ENCODE data around the gene NTMT1. TPM values are rescaled to one million over a fixed set of nuclear protein-coding genes. Genes with fewer than 3 reads are reported as not detected.

Gene NTMT1
- total RNA-seq, 1 donor from 2014 or later: 40.8 TPM

DNA sequence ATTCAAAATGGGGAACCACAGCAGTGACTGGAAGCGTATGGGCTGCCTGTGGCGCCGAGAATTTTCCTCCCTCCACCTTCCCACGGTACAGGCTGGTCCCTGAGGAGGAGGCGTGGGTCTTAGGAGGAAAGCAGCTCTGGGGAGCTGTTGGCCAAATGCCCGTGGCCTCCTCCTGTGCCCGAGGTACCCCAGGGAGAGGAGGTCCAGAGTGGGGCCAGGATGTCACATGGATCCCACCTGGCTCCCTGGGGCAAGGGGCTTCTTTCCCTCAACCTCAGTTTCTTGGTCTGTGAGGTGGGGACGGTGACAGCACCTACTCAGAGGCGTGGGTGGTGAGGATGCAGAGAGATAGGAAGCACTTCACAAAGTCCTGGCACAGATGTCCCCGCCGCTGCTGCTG, 56.0 kb downstream of the NTMT1 start:
- TF ChIP-seq, protein P1, sequence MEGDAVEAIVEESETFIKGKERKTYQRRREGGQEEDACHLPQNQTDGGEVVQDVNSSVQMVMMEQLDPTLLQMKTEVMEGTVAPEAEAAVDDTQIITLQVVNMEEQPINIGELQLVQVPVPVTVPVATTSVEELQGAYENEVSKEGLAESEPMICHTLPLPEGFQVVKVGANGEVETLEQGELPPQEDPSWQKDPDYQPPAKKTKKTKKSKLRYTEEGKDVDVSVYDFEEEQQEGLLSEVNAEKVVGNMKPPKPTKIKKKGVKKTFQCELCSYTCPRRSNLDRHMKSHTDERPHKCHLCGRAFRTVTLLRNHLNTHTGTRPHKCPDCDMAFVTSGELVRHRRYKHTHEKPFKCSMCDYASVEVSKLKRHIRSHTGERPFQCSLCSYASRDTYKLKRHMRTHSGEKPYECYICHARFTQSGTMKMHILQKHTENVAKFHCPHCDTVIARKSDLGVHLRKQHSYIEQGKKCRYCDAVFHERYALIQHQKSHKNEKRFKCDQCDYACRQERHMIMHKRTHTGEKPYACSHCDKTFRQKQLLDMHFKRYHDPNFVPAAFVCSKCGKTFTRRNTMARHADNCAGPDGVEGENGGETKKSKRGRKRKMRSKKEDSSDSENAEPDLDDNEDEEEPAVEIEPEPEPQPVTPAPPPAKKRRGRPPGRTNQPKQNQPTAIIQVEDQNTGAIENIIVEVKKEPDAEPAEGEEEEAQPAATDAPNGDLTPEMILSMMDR (IDR thresholded peaks at IDR 0.05; ENCODE audit: insufficient read depth, low read length, severe bottlenecking): no peak
- no peak for DNase-seq (ENCODE audit: low read depth)
- H3K27me3 ChIP-seq (ENCODE audit: control insufficient read depth, insufficient read depth, low read length): peaks cover 16% of the 10 kb centered on the region

DNA sequence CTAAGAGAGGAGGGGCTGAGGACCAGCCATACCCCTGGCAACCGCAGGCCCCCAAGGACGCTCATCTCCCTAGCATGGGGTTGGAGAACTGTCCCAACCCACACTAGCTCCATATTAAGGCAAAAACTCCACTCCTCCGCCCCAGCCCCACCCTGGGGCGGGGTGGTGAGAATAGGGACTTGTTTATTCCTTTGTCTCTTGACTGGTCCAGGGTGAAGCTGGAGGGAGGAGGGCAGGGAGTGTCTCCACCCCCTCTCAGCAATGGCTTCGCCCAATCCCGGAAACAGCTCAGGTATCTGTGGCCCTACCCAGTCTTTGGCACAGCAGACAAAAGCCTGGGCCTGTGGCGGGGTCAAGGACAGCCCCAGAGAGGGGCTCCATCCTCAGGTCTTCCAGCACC, 56.4 kb downstream of the NTMT1 start:
- DNase-seq (ENCODE audit: low read depth) (no peak), FAIRE-seq (no peak)

More for the DNA sequence above, 56.0 kb downstream of the NTMT1 start:
- FAIRE-seq: no peak
- Histone ChIP-seq H3K4me3 (ENCODE audit: low read depth, low read length) (no peak overlapping the region), H3K36me3 (ENCODE audit: control insufficient read depth, insufficient read depth, low read length) (no peaks in the 10 kb centered on the region)

DNA sequence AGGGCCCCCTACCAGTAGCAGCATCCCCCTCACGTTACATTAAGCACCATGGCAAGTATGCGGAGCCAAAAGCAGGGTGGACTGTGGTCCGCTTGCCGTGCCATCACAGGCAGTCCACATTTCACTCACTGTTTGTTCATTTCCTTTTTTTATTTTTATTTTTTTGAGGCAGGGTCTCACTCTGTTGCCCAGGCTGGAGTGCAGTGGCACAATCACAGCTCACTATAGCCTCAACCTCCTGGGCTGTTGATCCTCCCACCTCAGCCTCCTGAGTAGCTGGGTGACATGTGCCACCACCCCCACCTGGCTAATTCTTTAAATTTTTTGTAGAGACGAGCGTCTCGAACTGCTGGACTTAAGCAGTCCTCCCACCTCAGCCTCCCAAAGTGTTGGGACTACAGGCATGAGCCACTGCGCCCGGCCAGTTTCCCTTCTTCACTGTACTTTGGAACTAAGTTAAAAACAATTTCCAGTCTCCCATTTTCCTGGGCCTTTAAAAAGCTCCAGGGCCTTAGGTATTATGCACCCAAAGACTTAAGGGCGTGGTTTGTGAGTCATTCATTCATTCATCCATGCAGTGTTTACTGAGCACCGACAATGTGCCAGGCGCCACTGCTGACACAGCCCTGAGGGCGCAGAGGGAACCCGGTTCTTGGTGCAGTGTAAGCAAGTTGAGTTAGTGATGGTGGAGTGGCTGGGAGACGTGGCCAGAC, 59.4 kb downstream of the NTMT1 start:
- Histone ChIP-seq H3K4me3 (ENCODE audit: low read depth, low read length) (no peak overlapping the region), H3K27me3 (ENCODE audit: control insufficient read depth, insufficient read depth, low read length) (peaks cover 6% of the 10 kb centered on the region), H3K36me3 (ENCODE audit: control insufficient read depth, insufficient read depth, low read length) (no peaks in the 10 kb centered on the region)
- DNase-seq (ENCODE audit: low read depth) (peak; percentile 94), FAIRE-seq (peak; percentile 62)
- TF ChIP-seq, protein P1 (IDR thresholded peaks at IDR 0.05; ENCODE audit: insufficient read depth, low read length, severe bottlenecking): no peak

More for the DNA sequence above, 56.4 kb downstream of the NTMT1 start:
- no peaks in the 10 kb centered on the region for H3K36me3 ChIP-seq (ENCODE audit: control insufficient read depth, insufficient read depth, low read length)
- H3K4me3 ChIP-seq (ENCODE audit: low read depth, low read length): no peak overlapping the region
- TF ChIP-seq, protein P1 (IDR thresholded peaks at IDR 0.05; ENCODE audit: insufficient read depth, low read length, severe bottlenecking): no peak
- peaks cover 12% of the 10 kb centered on the region for H3K27me3 ChIP-seq (ENCODE audit: control insufficient read depth, insufficient read depth, low read length)

Other genes with a start within 250 kb of the NTMT1 start
- not detected in 2 replicates for gene C9orf50, start 5.1 kb upstream of the NTMT1 start, total RNA-seq
- gene ASB6, start 16.0 kb downstream of the NTMT1 start, total RNA-seq: 6.1 and 9.2 TPM in 2 replicates
- gene PRRX2, start 39.5 kb downstream of the NTMT1 start, total RNA-seq: 0.13 TPM in 1 of 2 replicates, not detected in the other
- gene PTGES, start 126.9 kb downstream of the NTMT1 start, total RNA-seq: 0.90 and 11.1 TPM in 2 replicates
- gene TOR1B, start 177.0 kb downstream of the NTMT1 start, total RNA-seq: 20.7 and 27.9 TPM in 2 replicates
- gene TOR1A, start 198.0 kb downstream of the NTMT1 start, total RNA-seq: 12.7 and 19.2 TPM in 2 replicates
- 55.8 and 65.8 TPM in 2 replicates for gene C9orf78, start 209.1 kb downstream of the NTMT1 start, total RNA-seq
- gene USP20, start 209.3 kb downstream of the NTMT1 start, total RNA-seq: 5.5 and 6.7 TPM in 2 replicates